C4-2B (cell line): ENCODE data around the gene ATXN1L.

ENCODE experiments used
- CTCF ChIP-seq: fragments of 450-650 bp; conservative IDR thresholded peaks from 2 replicates; pipeline ENCODE4 v1.5.1; 2017; ENCODE audit warnings: mild to moderate bottlenecking
- ZFX ChIP-seq: fragments of 450-650 bp; IDR thresholded peaks from 2 replicates; pipeline ENCODE4 v1.6.1; 2017

DNA sequence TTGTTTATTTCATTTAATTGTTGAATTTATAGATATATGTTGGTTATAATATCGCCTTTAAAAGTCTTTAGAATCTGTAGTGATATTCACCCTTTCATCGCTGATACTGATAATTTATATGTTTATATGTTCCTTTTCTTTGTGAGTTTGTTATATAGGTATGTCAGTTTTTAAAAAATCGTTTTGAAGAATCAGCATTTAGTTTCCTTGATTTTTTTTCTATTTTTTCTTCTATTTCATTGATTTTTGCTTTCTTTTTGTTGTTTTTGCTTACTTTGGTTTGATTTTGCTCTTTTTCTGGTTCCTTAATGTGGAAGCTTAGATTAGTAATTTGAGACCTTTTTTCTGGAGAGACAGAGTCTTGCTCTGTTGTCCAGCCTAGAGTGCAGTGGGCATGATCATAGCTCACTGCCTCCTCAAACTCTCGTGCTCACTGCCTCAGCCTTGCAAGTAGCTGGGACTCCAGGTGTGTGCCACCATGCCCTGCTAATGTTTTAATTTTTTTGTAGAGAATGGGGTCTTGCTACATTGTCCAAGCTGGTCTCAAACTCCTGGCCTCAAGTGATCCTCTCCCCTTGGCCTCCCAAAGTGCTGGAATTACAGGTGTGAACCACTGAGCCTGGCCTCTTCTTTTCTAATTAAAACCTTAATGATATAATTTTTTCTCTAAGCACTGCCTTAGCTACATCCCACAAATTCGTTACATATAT, 57.0 kb downstream of the ATXN1L start:
- TF ChIP-seq CTCF (no peak), ZFX (no peak)
